MM.1S (cell line): Measurements from ENCODE around the gene CDH19.

Source experiments
- DNase-seq: peaks from one replicate; pipeline ENCODE4 v3.0.0-alpha.2; 2015
- H2AFZ ChIP-seq: fragments of 300-600 bp; sonication (generic); 2 replicates; pipeline ENCODE4 v1.6.0; 2016; ENCODE audit warnings: antibody characterized with exemption, low read length
- H3F3A ChIP-seq: fragments of 300-600 bp; sonication (generic); 2 replicates; pipeline ENCODE4 v1.6.1; 2016; ENCODE audit warnings: mild to moderate bottlenecking, antibody characterized with exemption, low read length, moderate library complexity, mixed read lengths; ENCODE audit not compliant: insufficient read depth
- H3K27ac ChIP-seq: fragments of 300-600 bp; sonication (generic); 2 replicates; pipeline ENCODE4 v1.5.1; 2016; ENCODE audit warnings: mild to moderate bottlenecking, low read length
- H3K27me3 ChIP-seq: fragments of 300-600 bp; sonication (generic); replicated peaks from 2 replicates; pipeline ENCODE4 v1.6.0; 2016; ENCODE audit warnings: low read length; ENCODE audit not compliant: insufficient read depth
- H3K36me3 ChIP-seq: fragments of 300-600 bp; sonication (generic); replicated peaks from 2 replicates; pipeline ENCODE4 v1.6.1; 2016; ENCODE audit warnings: mild to moderate bottlenecking, low read length, mixed read lengths; ENCODE audit not compliant: insufficient read depth
- H3K4me1 ChIP-seq: fragments of 300-600 bp; sonication (generic); 2 replicates; pipeline ENCODE4 v1.6.1; 2016; ENCODE audit warnings: low read length, mixed read lengths
- H3K4me2 ChIP-seq: fragments of 300-600 bp; sonication (generic); 2 replicates; pipeline ENCODE4 v1.6.0; 2016; ENCODE audit warnings: low read depth, low read length
- H3K4me3 ChIP-seq: fragments of 300-600 bp; sonication (generic); 2 replicates; pipeline ENCODE4 v1.5.1; 2016; ENCODE audit warnings: low read length, mixed read lengths
- H3K79me2 ChIP-seq: fragments of 300-600 bp; sonication (generic); 2 replicates; pipeline ENCODE4 v1.6.1; 2016; ENCODE audit warnings: mixed run types, low read length, mixed read lengths
- H3K9ac ChIP-seq: fragments of 300-600 bp; sonication (generic); 2 replicates; pipeline ENCODE4 v1.6.1; 2016; ENCODE audit warnings: low read length, mixed read lengths
- H3K9me2 ChIP-seq: fragments of 300-600 bp; sonication (generic); replicated peaks from 2 replicates; pipeline ENCODE4 v1.6.1; 2016; ENCODE audit warnings: mild to moderate bottlenecking, low read length, mixed read lengths; ENCODE audit not compliant: insufficient read depth
- H3K9me3 ChIP-seq: fragments of 300-600 bp; sonication (generic); replicated peaks from 2 replicates; pipeline ENCODE4 v1.6.1; 2016; ENCODE audit warnings: mild to moderate bottlenecking, low read length, mixed read lengths; ENCODE audit not compliant: insufficient read depth
- H4K20me1 ChIP-seq: fragments of 300-600 bp; sonication (generic); 2 replicates; pipeline ENCODE4 v1.6.1; 2016; ENCODE audit warnings: mild to moderate bottlenecking, low read length, moderate library complexity, mixed read lengths; ENCODE audit not compliant: insufficient read depth
- CTCF ChIP-seq: fragments of 300-600 bp; sonication (generic); IDR thresholded peaks from 2 replicates; pipeline ENCODE4 v1.5.1; 2016; ENCODE audit warnings: antibody characterized with exemption, low read length, mixed read lengths
- EZH2 ChIP-seq: fragments of 300-600 bp; sonication (generic); optimal IDR thresholded peaks from 2 replicates; pipeline ENCODE3; 2017; ENCODE audit warnings: low read depth, mild to moderate bottlenecking, antibody characterized with exemption, low read length, mixed read lengths
- EZH2phosphoT487 ChIP-seq: fragments of 300-600 bp; sonication (generic); IDR thresholded peaks from 2 replicates; pipeline ENCODE4 v1.6.1; 2018; ENCODE audit warnings: antibody characterized with exemption, low read length

Gene CDH19

GRCh38 chr18:66555585-66555984 is 48.3 kb downstream of the CDH19 start:
- no peaks in the 10 kb centered on the region for H3K9me2 ChIP-seq
- no peaks in the 10 kb centered on the region for H3K4me1 ChIP-seq

DNA sequence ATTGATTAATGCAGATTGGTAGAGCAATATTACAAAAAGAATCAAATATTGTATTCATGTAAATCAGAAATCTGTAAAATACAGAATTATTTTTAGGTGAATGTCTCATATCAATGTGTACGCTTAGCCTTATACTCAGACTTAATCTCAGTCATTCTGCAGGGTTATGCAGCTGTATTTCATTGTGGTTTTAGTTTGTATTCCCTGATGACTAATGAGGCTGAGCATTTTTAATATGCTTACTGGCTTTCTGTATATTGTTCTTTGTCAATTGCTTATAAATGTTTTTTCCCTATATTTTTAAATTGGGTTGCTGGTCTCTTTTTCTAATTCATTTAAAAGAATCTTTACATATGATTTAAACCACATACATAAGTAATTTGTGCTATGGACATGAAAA is 50.1 kb downstream of the CDH19 start:
- Histone ChIP-seq H3K9me2 (no peaks in the 10 kb centered on the region), H3K36me3 (no peaks in the 10 kb centered on the region), H3K27ac (no peak overlapping the region), H3F3A (no peaks in the 10 kb centered on the region), H4K20me1 (no peaks in the 10 kb centered on the region), H3K79me2 (no peaks in the 10 kb centered on the region), H3K4me3 (no peak overlapping the region), H3K4me1 (no peaks in the 10 kb centered on the region), H3K9ac (no peak overlapping the region), H3K9me3 (no peaks in the 10 kb centered on the region), H2AFZ (no peak overlapping the region), H3K4me2 (no peak overlapping the region), H3K27me3 (no peaks in the 10 kb centered on the region)
- TF ChIP-seq EZH2, result no peak
- no peak for TF ChIP-seq EZH2phosphoT487
- TF ChIP-seq CTCF, result no peak
- no peak for DNase-seq

More at GRCh38 chr18:66555585-66555984, 48.3 kb downstream of the CDH19 start:
- Histone ChIP-seq H4K20me1 (no peaks in the 10 kb centered on the region), H3K27me3 (no peaks in the 10 kb centered on the region), H3F3A (no peaks in the 10 kb centered on the region; the same call in 1 of the 2 replicates), H3K4me3 (no peak overlapping the region), H3K4me2 (no peak overlapping the region), H3K79me2 (no peaks in the 10 kb centered on the region), H3K36me3 (no peaks in the 10 kb centered on the region), H3K9me3 (no peaks in the 10 kb centered on the region), H2AFZ (no peak overlapping the region), H3K9ac (no peak overlapping the region), H3K27ac (no peak overlapping the region)
- TF ChIP-seq EZH2phosphoT487 (no peak), EZH2 (no peak), CTCF (no peak)
- no peak for DNase-seq

DNA sequence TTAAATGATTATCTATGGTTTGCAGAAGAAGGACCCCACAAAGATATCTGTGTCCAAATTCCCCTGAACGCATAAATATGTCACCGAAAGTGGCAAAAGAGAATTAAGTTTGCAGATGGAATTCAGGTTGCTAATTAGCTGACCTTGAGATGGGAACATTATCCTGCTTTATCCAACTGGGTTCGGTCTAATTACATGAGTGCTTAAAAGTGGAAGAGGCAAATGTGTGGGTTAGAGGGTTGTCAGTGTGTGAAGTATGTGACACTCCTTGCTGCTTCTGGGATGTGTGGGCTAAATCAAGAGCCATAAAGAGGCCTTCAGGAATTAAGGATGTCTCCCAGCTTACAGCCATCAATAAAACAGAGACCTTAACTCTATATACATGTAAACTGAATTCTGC is 53.5 kb downstream of the CDH19 start:
- no peak overlapping the region for H3K9ac ChIP-seq
- H3K36me3 ChIP-seq, result no peaks in the 10 kb centered on the region
- no peak overlapping the region for H2AFZ ChIP-seq
- no peak overlapping the region for H3K27ac ChIP-seq
- no peaks in the 10 kb centered on the region for H3K9me3 ChIP-seq
- H3K4me1 ChIP-seq, result no peaks in the 10 kb centered on the region
- DNase-seq, result no peak
- no peaks in the 10 kb centered on the region for H4K20me1 ChIP-seq
- no peak overlapping the region for H3K4me2 ChIP-seq
- no peaks in the 10 kb centered on the region for H3K9me2 ChIP-seq
- H3K27me3 ChIP-seq, result no peaks in the 10 kb centered on the region
- TF ChIP-seq EZH2 (no peak), CTCF (no peak), EZH2phosphoT487 (no peak)
- no peaks in the 10 kb centered on the region for H3K79me2 ChIP-seq
- H3F3A ChIP-seq, result no peaks in the 10 kb centered on the region
- H3K4me3 ChIP-seq, result no peak overlapping the region

- Histone ChIP-seq H3K9me2 (no peaks in the 10 kb centered on the region), H3K4me1 (no peaks in the 10 kb centered on the region), H3K4me2 (no peak overlapping the region), H3K9me3 (no peaks in the 10 kb centered on the region), H3F3A (no peaks in the 10 kb centered on the region), H3K79me2 (no peaks in the 10 kb centered on the region), H3K27me3 (no peaks in the 10 kb centered on the region), H2AFZ (no peak overlapping the region), H4K20me1 (no peaks in the 10 kb centered on the region), H3K36me3 (no peaks in the 10 kb centered on the region), H3K4me3 (no peak overlapping the region), H3K9ac (no peak overlapping the region), H3K27ac (no peak overlapping the region)
- TF ChIP-seq CTCF (peak; percentile 7; the same call in 1 of the 2 replicates), EZH2phosphoT487 (no peak), EZH2 (no peak)
- DNase-seq, result no peak
These were observed 55.1 kb downstream of the CDH19 start for GRCh38 chr18:66548747-66549146.
